Body of pancreas (tissue), 4 donors: Measurements from ENCODE around the gene PDE4D.

Experiments
- POLR2A ChIP-seq, 3 donors: fragments of 450-650 bp; IDR thresholded peaks; one replicate each; pipeline ENCODE4 v1.6.1; 2016; ENCODE audit warnings: antibody characterized with exemption in 3 of 3, mild to moderate bottlenecking in 2 of 3
- TF ChIP-seq, protein P1 (sequence below), 7 experiments: fragments of 450-650 bp in 4 of 7; fragments of 200-600 bp in 3 of 7; sonication (generic) in 3 of 7; IDR thresholded peaks; one replicate each; pipeline ENCODE4 v1.5.1; 2016 to 2019; ENCODE audit warnings: antibody characterized with exemption in 7 of 7

DNA sequence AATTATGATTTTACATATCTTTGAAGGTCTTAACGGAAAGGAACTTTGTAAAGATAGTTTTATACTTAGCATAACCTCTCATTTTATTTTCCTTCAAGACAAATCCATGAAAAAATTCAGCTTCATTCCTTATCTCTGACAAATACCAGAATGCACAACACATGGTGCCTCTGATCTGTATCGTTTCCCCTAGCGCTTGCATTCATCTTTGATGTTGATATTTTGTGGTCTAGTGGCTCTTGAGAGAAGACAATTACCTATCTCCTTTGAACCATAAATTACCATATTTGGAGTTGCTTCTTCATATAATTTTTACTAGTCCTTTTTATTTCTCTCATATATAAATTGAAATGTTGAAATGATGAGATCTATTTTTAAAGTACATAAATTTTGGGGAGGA lies 551.3 kb downstream of the PDE4D start:
- TF ChIP-seq POLR2A (IDR thresholded peaks at IDR 0.05): no peak
- TF ChIP-seq, protein P1, sequence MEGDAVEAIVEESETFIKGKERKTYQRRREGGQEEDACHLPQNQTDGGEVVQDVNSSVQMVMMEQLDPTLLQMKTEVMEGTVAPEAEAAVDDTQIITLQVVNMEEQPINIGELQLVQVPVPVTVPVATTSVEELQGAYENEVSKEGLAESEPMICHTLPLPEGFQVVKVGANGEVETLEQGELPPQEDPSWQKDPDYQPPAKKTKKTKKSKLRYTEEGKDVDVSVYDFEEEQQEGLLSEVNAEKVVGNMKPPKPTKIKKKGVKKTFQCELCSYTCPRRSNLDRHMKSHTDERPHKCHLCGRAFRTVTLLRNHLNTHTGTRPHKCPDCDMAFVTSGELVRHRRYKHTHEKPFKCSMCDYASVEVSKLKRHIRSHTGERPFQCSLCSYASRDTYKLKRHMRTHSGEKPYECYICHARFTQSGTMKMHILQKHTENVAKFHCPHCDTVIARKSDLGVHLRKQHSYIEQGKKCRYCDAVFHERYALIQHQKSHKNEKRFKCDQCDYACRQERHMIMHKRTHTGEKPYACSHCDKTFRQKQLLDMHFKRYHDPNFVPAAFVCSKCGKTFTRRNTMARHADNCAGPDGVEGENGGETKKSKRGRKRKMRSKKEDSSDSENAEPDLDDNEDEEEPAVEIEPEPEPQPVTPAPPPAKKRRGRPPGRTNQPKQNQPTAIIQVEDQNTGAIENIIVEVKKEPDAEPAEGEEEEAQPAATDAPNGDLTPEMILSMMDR (IDR thresholded peaks at IDR 0.05): no peak
